Ishikawa (cell line): ENCODE data around the gene FTO.

Experiments
- CEBPB ChIP-seq: IDR thresholded peaks from 2 replicates; pipeline ENCODE4 v1.6.1; 2012
- EP300 ChIP-seq: IDR thresholded peaks from 2 replicates; pipeline ENCODE4 v1.6.1; 2012; ENCODE audit warnings: borderline replicate concordance
- FOXM1 ChIP-seq: IDR thresholded peaks from 2 replicates; pipeline ENCODE4 v1.6.1; 2012; ENCODE audit warnings: low read depth, borderline replicate concordance
- NFIC ChIP-seq: IDR thresholded peaks from 2 replicates; pipeline ENCODE4 v1.6.1; 2012
- RAD21 ChIP-seq: IDR thresholded peaks from 2 replicates; pipeline ENCODE4 v1.6.1; 2012; ENCODE audit warnings: low read depth
- TAF1 ChIP-seq: IDR thresholded peaks from 2 replicates; pipeline ENCODE4 v1.6.1; 2012; ENCODE audit warnings: low read depth, mild to moderate bottlenecking
- YY1 ChIP-seq: IDR thresholded peaks from 2 replicates; pipeline ENCODE4 v1.6.1; 2012; ENCODE audit warnings: low read depth
- ZBTB7A ChIP-seq: IDR thresholded peaks from 2 replicates; pipeline ENCODE4 v1.6.1; 2012; ENCODE audit warnings: low read depth
- TF ChIP-seq, protein P1 (sequence below): IDR thresholded peaks from 2 replicates; pipeline ENCODE4 v1.6.1; 2012
- TF ChIP-seq, protein P2 (sequence below): IDR thresholded peaks from 2 replicates; pipeline ENCODE4 v1.6.1; 2012; ENCODE audit warnings: low read depth, mild to moderate bottlenecking
- TF ChIP-seq, protein P3 (sequence below): IDR thresholded peaks from 2 replicates; pipeline ENCODE4 v1.6.1; 2012

DNA sequence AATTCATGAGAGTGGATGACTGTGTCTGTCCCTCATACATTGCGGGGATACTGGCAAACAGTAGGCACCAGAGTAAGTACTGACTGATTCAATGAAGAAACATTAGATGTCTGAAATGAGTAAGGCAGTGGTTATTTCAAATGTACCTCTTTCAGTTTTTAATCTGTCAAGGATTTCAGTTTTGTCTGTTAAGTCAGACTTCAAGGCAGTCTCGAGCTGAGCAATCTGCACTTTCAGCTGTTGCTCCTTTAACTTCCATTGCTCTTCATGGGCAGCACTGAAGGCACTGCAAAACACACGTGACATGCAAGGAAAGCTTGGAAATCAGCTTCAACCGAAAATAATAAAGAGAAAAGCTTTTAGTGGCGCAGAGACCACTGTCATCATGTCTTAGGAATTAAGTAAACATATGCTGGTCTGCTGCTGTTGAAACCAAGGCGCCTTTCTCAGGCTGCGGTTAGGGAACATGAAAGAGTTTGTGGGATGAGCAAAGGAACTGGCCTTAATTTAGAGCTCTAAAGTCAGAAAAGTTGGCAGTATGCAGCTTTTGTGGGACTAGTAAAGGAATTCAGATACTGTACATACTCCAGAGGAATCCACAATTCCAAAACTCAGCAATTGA is 39.1 kb upstream of the FTO start:
- TF ChIP-seq ZBTB7A (no peak), CEBPB (no peak), TAF1 (no peak), NFIC (no peak), EP300 (no peak), YY1 (no peak), RAD21 (no peak), FOXM1 (no peak)
- TF ChIP-seq, protein P1, sequence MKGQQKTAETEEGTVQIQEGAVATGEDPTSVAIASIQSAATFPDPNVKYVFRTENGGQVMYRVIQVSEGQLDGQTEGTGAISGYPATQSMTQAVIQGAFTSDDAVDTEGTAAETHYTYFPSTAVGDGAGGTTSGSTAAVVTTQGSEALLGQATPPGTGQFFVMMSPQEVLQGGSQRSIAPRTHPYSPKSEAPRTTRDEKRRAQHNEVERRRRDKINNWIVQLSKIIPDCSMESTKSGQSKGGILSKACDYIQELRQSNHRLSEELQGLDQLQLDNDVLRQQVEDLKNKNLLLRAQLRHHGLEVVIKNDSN = no peak
- TF ChIP-seq, protein P2, sequence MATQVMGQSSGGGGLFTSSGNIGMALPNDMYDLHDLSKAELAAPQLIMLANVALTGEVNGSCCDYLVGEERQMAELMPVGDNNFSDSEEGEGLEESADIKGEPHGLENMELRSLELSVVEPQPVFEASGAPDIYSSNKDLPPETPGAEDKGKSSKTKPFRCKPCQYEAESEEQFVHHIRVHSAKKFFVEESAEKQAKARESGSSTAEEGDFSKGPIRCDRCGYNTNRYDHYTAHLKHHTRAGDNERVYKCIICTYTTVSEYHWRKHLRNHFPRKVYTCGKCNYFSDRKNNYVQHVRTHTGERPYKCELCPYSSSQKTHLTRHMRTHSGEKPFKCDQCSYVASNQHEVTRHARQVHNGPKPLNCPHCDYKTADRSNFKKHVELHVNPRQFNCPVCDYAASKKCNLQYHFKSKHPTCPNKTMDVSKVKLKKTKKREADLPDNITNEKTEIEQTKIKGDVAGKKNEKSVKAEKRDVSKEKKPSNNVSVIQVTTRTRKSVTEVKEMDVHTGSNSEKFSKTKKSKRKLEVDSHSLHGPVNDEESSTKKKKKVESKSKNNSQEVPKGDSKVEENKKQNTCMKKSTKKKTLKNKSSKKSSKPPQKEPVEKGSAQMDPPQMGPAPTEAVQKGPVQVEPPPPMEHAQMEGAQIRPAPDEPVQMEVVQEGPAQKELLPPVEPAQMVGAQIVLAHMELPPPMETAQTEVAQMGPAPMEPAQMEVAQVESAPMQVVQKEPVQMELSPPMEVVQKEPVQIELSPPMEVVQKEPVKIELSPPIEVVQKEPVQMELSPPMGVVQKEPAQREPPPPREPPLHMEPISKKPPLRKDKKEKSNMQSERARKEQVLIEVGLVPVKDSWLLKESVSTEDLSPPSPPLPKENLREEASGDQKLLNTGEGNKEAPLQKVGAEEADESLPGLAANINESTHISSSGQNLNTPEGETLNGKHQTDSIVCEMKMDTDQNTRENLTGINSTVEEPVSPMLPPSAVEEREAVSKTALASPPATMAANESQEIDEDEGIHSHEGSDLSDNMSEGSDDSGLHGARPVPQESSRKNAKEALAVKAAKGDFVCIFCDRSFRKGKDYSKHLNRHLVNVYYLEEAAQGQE = no peak
- TF ChIP-seq, protein P3, sequence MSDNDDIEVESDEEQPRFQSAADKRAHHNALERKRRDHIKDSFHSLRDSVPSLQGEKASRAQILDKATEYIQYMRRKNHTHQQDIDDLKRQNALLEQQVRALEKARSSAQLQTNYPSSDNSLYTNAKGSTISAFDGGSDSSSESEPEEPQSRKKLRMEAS = no peak
